GM12874 (cell line): ENCODE measurements around the gene CILP2.
A peak's percentile ranks its signal among the peaks of the same experiment; 100 is the strongest.

Source experiments
- TF ChIP-seq, protein P1 (sequence below): IDR thresholded peaks from 2 replicates; pipeline ENCODE4 v1.5.1; 2011; ENCODE audit warnings: low read depth, mild to moderate bottlenecking, control low read depth, low read length, moderate library complexity; ENCODE audit not compliant: insufficient read depth

The CILP2 gene

DNA sequence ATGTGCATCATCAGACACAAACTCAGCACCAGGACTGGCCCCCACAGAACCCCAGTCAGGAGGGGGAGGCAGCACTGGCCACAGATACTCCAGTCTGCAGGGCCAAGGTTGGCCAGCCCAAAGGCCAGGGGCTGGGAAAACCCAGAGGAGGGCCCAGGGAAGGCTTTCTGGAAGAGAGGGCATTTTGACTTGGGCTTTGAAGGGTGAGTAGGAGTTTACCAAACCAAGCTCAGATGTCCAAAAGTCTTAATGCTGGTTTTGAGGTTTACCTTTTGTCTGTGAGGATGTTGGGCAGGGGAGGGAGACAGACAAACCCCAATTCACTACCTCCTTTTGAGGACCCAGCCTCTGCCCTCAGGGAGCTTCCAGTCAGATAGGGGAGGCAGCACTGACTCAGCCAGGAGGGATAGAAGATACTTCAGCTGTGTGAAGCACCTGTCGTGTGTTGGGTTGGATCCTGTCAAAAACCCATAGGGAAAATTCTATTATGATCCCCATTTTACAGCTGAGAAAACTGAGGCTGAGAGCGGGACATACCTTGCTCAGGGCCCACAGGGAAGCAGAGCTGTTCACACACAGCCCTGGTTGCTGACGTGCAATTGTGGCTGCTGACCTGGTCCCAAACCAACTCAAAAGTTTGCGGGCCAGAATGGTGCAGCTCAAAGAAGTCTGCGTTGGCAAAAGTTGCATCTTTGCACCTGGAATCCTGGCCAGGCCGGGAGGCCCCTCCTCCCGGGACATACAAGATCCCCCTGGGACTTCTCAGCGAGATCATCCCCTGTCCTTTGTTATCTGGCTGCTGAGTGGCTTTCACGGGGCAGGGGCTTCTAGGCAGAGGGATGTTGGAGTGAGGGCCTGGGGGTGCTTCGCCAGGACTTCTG lies 13.1 kb downstream of the CILP2 start:
- TF ChIP-seq, protein P1, sequence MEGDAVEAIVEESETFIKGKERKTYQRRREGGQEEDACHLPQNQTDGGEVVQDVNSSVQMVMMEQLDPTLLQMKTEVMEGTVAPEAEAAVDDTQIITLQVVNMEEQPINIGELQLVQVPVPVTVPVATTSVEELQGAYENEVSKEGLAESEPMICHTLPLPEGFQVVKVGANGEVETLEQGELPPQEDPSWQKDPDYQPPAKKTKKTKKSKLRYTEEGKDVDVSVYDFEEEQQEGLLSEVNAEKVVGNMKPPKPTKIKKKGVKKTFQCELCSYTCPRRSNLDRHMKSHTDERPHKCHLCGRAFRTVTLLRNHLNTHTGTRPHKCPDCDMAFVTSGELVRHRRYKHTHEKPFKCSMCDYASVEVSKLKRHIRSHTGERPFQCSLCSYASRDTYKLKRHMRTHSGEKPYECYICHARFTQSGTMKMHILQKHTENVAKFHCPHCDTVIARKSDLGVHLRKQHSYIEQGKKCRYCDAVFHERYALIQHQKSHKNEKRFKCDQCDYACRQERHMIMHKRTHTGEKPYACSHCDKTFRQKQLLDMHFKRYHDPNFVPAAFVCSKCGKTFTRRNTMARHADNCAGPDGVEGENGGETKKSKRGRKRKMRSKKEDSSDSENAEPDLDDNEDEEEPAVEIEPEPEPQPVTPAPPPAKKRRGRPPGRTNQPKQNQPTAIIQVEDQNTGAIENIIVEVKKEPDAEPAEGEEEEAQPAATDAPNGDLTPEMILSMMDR, result no peak

DNA sequence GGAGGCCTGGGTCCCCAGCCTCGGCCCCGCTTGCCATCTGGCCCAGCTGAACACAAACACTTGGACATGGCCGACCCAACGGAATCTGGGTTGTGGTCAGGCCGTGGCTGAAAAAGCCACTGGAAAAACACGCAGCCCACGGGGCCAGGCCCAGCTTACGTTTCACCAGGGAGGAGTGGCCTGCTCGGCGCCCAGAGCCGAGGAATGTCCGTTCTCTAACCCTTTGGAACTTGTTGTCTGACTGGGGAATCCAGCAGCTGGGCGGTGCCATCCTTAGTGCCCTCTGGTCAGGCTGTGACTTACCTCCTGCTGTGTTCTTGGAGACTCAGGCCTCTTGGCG lies 13.8 kb downstream of the CILP2 start:
- TF ChIP-seq, protein P1, result no peak

DNA sequence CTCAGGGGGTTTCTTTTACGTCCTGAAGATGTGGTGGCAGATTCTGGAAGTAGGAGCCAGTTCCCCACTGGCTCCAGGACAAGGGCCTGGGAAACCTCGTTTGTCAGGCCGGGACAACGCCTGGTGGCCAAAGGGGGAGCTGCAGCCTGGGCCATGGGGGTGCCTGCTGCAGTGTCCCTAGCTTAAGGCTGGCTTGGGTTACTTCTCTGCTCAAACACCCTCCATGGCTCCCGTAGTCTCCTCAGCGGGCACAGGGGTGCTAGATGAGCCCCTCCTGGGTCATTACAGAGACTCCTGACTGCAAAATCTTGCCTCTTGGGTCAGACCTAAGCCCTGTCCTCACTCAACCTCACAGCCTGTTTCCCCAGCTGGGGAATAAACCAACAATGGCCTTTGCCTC lies 14.7 kb downstream of the CILP2 start:
- TF ChIP-seq, protein P1, result peak; percentile 86

DNA sequence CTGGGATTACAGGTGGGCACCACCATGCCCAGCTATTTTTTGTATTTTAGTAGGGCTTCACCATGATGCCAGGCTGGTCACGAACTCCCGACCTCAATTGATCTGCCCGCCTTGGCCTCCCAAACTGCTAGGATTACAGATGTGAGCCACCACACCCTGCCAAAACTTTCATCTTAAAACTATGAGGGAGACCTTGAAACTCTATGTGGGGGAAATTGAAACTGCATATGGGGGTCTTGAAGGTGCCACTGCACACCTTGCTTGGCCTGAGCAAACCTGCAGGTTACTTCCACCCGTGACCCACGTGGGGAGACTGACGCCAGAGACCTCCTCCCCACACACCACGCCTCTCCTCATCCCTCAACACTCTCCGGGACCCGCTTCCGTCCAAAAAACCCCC lies 15.6 kb downstream of the CILP2 start:
- TF ChIP-seq, protein P1, result no peak

DNA sequence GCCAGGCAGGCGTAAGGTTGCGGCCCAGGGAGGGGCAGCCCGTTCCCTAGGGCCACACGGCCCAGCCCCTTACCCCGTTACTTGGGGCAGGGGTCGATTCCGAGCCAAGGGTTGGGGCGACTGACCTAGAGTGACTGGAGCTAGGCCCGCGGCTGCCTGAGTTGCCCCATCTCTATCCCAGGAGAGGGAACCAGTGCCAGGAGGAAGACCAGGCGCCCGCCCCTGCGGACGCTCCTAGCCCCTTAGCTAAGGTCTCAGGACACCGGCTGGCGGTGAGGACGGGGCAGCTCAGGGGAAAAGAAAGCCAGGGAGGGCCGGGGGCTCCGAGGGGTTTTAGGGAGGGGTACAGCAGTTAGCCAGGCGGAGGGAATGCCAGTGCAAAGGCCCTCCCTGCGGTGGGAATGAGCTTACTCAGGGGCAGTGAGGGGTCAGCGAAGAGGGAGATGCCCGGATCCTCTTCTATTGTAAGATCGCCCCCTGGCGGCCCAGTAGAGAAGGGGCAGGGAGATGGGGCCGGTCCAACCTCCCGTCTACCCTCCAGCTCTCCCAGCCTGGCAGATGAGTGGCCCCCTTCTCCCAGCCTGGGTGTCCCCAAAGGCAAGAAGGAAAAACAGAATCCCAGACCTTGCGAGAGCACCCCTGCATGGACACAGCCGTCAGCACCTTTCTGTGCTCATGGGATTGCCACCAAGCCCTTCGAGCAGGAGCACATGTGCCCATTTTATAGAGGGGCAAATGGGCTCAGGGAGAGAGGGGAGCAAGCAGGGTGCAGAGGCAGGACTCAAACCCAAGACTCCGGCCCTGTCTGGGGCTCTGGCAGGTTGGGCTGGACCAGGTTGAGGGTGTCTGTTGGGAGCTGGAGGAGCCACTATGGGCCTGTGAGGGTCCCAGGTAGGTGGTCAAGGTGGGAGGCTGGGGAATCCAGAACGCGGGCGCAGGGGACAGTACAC lies 16.3 kb downstream of the CILP2 start:
- TF ChIP-seq, protein P1, result peak; percentile 91

DNA sequence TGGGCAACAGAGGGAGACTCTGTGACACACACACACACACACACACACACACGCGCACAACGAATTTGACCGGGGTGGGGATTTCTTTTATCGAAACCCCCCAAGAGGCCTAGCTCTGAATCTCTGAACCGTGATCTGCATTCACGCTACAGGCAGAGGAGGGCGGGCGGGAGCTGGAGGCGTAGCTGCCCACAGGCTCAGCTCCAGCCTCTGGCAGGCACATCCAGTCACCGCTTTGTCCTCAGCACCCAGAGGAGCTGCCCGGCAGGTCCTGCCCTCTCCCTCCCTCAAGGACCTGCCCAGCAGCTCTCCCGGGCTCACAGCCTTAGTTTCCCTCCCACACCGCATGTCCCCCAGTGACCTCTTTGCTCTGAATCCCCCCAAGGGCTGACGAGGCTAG lies 20.0 kb downstream of the CILP2 start:
- TF ChIP-seq, protein P1, result no peak

DNA sequence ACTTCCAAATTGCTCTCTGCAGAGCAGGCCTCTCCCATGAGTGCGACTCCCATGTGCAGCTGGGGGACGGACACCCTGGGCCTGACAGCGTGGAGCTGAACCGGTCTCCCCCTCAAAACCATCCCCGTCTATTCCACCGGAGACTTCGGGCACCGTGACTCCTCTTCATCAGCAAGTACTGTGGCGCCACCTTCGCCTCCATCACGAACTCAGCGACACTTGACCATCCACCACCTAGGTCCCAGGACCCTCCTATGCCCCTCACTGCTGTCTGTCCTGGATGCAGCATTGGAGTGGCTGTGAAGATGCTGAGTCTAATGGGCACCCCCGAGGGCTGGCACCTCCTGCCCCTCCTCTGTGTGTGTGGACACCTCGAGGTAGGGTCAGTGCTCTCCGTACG lies 20.6 kb downstream of the CILP2 start:
- TF ChIP-seq, protein P1, result no peak
